Activated CD8-positive, alpha-beta memory T cell treated with anti-CD3 and anti-CD28 coated beads, Interleukin-2, amount 10 ng/mL, durations not matched to agents 7 days and 5 days (primary cell): ENCODE results near the gene FAT4. TPM values are rescaled to one million over a fixed set of nuclear protein-coding genes. Genes with fewer than 3 reads are reported as not detected.
A peak's percentile ranks its signal among the peaks of the same experiment; 100 is the strongest.

ENCODE experiments used
- ATAC-seq: fragments of 150-1000 bp; cut with Tn5 transposase; one replicate; pipeline ENCODE4 v1.10.0; 2021; ENCODE audit warnings: moderate library complexity
- CTCF ChIA-PET: fragments of 350-600 bp; sonication (Branson Sonifier 250); formaldehyde crosslinking; loops from one replicate; lab custom pipeline; 2021; ENCODE audit warnings: antibody characterized with exemption; lab: Charles Lee
- DNase-seq: peaks from one replicate; pipeline ENCODE4 v3.0.0-alpha.2; 2020
- H3K27ac Mint-ChIP-seq: one replicate; pipeline ENCODE4 v1.8.0; 2021; ENCODE audit warnings: mild to moderate bottlenecking, mixed read lengths
- H3K27me3 Mint-ChIP-seq: one replicate; pipeline ENCODE4 v1.8.0; 2021; ENCODE audit warnings: mixed read lengths
- H3K36me3 Mint-ChIP-seq: one replicate; pipeline ENCODE4 v1.8.0; 2021; ENCODE audit warnings: mild to moderate bottlenecking, mixed read lengths
- H3K4me1 Mint-ChIP-seq: one replicate; pipeline ENCODE4 v1.8.0; 2021; ENCODE audit warnings: mixed read lengths
- H3K4me3 Mint-ChIP-seq: one replicate; pipeline ENCODE4 v1.8.0; 2021; ENCODE audit warnings: mild to moderate bottlenecking, moderate library complexity, mixed read lengths
- H3K9me3 Mint-ChIP-seq: one replicate; pipeline ENCODE4 v1.8.0; 2022; ENCODE audit warnings: low read depth, mixed read lengths
- total RNA-seq, 2 experiments: library from RNA; stranded (reverse); gene quantifications; one replicate each; pipeline ENCODE4 v1.2.3, GENCODE V29; 2021

Gene FAT4
- total RNA-seq, 2 experiments from 2014 or later: not detected

DNA sequence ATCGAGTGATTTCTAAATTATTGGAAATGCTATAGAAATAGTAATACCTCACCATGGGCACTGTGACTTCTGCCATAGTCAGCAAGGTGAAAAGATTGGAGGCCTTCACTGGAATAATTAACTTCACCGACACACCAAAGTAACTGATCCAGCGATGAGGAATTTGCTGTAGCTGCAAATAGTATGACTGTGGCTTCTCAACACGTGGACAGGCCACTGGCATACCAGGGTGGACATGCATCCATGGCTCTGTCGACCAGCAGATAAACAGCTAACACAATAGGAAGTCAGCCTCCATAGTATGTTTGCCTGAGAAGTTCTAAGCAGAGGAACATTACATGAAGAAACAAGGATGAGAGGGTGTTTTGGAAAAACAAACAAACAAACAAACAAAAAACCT lies 10.9 kb upstream of the FAT4 start:
- ATAC-seq: no peak
- Mint-ChIP-seq H3K36me3 (no peaks in the 10 kb centered on the region), H3K27me3 (no peaks in the 10 kb centered on the region), H3K4me1 (no peaks in the 10 kb centered on the region), H3K27ac (no peak overlapping the region), H3K9me3 (no peaks in the 10 kb centered on the region), H3K4me3 (no peak overlapping the region)
- CTCF ChIA-PET: no interaction called here
- no peak for DNase-seq

DNA sequence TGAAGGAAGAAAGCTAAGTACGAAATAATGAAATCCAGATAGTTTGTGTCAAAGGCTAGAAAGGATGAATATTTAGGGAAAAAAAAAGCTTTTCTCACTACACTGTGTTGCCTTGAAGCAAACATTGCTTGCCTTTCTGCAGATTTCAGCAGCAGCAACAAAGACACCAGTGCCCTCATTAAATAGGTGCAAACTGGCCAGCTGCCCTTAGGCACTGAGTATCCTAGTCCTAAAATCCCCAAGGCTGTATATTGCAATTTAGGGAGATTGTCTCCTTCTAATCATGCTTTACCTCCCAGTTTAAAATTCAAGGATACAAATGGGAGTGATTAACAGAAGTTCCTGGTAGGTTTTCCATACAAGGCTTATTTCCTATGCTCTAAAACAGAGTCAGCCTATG lies 8.6 kb upstream of the FAT4 start:
- Mint-ChIP-seq H3K27ac (no peak overlapping the region), H3K4me1 (no peaks in the 10 kb centered on the region), H3K4me3 (no peak overlapping the region), H3K36me3 (no peaks in the 10 kb centered on the region), H3K9me3 (no peaks in the 10 kb centered on the region), H3K27me3 (peaks cover 2% of the 10 kb centered on the region)
- no peak for DNase-seq
- no peak for ATAC-seq
- CTCF ChIA-PET: no interaction called here

DNA sequence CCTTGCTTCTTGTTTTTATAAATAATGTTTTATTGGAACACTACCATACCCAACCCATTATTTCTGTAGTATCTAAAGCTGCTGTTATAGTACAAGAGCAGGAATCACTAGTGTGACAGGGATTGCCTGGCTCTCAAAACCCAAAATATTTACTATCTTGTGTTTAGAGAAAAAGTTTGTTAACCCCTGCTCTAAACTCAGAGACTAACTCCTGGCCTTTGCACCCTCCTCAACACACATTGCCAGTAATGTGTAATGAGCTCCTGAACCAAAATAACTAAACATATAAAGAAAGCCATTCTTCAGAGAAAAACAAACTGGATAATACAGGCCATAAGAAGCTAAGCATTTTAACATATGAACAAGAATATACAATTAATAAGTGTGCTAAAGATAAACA lies 8.2 kb upstream of the FAT4 start:
- CTCF ChIA-PET: no interaction called here
- no peak for DNase-seq
- Mint-ChIP-seq H3K27me3 (peaks cover 2% of the 10 kb centered on the region), H3K36me3 (no peaks in the 10 kb centered on the region), H3K4me3 (no peak overlapping the region), H3K4me1 (no peaks in the 10 kb centered on the region), H3K27ac (no peak overlapping the region), H3K9me3 (no peaks in the 10 kb centered on the region)
- ATAC-seq: no peak

DNA sequence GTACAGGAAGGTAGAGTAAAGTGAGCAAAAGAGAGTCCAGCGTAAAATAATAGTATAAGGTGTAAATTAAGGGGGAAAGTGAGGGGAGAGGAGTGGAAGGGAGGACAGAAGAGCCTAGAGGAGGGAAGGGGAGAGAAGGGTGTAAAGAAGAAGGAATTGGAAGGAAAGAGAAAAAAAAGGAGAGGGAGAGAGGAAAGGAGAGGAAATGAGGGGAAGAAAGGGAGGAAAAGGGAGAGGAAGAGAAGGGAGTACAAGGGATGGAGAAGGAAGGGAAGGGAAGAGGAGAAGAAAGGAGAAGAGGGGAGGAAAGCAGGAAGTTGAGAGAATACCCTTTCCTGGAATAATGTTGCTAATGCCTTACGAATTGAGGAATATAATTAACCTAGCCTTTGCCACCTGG lies 3.3 kb upstream of the FAT4 start:
- H3K27me3 Mint-ChIP-seq: peaks cover 32% of the 10 kb centered on the region
- H3K36me3 Mint-ChIP-seq: no peaks in the 10 kb centered on the region
- CTCF ChIA-PET: no interaction called here
- no peak overlapping the region for H3K4me3 Mint-ChIP-seq
- no peak overlapping the region for H3K27ac Mint-ChIP-seq
- H3K4me1 Mint-ChIP-seq: peaks cover 13% of the 10 kb centered on the region
- H3K9me3 Mint-ChIP-seq: no peaks in the 10 kb centered on the region
- DNase-seq: no peak
- no peak for ATAC-seq

DNA sequence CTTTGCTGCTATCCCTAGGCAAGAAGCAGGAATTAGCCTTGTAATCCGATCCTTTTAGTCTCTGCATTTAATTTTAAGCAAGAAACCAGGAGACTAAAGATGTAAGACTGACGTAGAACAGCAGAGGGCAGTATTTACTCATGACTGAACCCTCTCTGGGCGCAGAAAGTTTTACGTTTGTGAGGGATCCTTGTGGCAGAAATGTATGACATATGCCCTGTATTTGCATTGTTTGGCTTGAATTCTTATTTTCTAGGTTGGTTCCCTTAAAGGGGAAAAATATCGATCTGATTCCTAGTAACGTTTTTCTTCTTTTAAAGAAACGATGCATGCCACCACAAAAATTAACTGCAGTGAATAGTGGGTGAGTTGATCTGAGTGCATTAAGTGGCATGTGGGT lies 1.3 kb upstream of the FAT4 start:
- peaks cover 19% of the 10 kb centered on the region for H3K4me1 Mint-ChIP-seq
- H3K36me3 Mint-ChIP-seq: no peaks in the 10 kb centered on the region
- peaks cover 52% of the 10 kb centered on the region for H3K27me3 Mint-ChIP-seq
- ATAC-seq (no peak), DNase-seq (peak; percentile 41)
- H3K9me3 Mint-ChIP-seq: no peaks in the 10 kb centered on the region
- H3K4me3 Mint-ChIP-seq: peak overlapping the region; percentile 20
- H3K27ac Mint-ChIP-seq: no peak overlapping the region
- CTCF ChIA-PET: no interaction called here

DNA sequence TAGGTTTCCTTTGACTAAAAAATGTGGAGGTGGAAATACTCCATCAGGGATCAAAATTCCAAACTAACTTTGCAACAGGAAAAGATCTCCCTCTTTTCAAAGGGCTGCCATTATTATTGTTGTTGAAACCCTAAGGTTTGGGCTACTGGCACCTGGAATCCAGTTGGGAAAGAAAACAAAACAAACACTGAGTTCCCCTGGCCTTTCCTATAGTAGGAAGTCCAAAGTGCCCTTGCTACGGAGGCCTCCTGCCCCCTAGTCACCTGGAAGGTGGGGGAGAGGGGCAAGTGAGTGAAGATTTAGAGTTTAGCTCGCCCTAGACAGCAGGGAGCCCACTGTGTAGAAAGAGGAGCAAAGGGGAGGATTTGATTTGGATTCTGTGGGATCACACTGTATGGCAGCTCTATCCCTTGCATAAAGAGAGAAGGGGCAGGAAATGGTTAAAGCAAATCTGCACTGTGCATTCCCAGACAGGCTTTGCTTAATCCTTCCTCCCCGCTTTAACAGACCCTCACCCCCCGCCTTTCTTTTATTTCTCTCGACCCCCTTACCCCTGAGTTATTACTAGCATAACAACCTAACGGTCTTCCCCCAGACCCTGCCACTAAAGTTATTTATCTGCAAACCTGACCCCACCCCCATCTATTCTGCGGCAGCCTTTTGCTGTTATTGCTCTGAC lies 627 bp upstream of the FAT4 start:
- Mint-ChIP-seq H3K4me3 (peak overlapping the region; percentile 78), H3K36me3 (no peaks in the 10 kb centered on the region), H3K9me3 (no peaks in the 10 kb centered on the region), H3K4me1 (peaks cover 19% of the 10 kb centered on the region), H3K27ac (no peak overlapping the region), H3K27me3 (peaks cover 56% of the 10 kb centered on the region)
- CTCF ChIA-PET: interaction anchor here (0.7 kb wide), 1 partner anchor 766 kb away, joined by 3 read pairs; no protein-coding TSS in a partner anchor
- no peak for DNase-seq
- ATAC-seq: no peak

DNA sequence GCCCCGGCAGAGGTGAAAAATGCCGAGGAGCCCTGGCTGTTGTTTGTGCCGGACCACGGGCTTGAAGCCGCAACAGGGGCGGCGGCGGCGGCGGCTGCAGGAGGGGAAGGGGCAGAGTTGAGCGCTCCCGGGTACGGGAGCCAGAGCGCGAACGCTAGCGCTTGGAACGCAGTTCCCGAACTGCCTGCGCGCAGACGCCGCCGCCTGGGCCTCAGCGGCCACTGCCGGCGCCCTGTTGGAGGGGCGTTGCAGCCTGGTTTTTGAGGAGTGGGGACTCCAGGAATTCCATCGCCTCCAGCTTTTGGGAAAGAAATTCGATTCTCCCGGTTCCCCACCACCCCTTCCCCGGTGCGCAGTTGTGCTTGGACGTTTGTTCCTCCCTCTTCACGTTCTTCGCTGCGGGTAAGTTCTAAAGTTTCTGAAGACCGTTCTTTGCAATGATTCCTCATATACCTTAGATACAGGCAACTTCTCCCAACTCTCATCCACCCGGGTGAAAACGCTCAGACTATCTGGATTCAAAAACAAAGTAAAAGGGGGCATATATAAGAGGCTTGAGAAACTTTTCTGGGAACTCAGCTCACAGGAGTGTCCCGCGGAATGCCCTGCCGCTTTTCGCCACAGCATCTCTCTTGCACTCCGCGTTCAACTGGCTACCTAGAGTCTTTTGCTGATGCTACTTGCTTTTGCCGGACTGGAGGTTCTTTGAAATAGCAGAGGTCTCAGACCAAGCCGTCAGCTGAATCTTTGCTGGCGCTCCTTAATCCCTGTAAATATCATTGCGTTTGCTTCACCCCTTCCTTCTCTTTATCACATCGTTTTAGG lies 1.0 kb downstream of the FAT4 start:
- ATAC-seq (no peak), DNase-seq (peak; percentile 38)
- H3K4me3 Mint-ChIP-seq: peak overlapping the region; percentile 78
- peaks cover 19% of the 10 kb centered on the region for H3K4me1 Mint-ChIP-seq
- peaks cover 55% of the 10 kb centered on the region for H3K27me3 Mint-ChIP-seq
- no peaks in the 10 kb centered on the region for H3K9me3 Mint-ChIP-seq
- no peaks in the 10 kb centered on the region for H3K36me3 Mint-ChIP-seq
- CTCF ChIA-PET: no interaction called here
- H3K27ac Mint-ChIP-seq: peak overlapping the region; percentile 38

DNA sequence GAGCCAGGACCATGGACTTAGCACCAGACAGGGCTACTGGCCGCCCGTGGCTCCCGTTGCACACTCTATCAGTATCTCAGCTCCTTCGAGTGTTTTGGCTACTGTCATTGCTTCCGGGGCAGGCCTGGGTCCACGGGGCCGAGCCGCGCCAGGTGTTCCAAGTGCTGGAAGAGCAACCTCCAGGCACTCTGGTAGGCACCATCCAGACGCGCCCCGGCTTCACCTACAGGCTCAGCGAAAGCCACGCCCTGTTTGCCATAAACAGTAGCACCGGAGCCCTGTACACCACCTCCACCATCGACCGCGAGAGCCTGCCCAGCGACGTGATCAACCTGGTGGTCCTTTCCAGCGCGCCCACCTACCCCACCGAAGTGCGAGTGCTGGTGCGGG lies 1.6 kb downstream of the FAT4 start:
- no peaks in the 10 kb centered on the region for H3K36me3 Mint-ChIP-seq
- H3K4me3 Mint-ChIP-seq: peak overlapping the region; percentile 26
- DNase-seq: peak; percentile 38
- CTCF ChIA-PET: no interaction called here
- ATAC-seq: no peak
- H3K27ac Mint-ChIP-seq: no peak overlapping the region
- H3K27me3 Mint-ChIP-seq: peaks cover 54% of the 10 kb centered on the region
- no peaks in the 10 kb centered on the region for H3K9me3 Mint-ChIP-seq
- H3K4me1 Mint-ChIP-seq: peaks cover 19% of the 10 kb centered on the region

DNA sequence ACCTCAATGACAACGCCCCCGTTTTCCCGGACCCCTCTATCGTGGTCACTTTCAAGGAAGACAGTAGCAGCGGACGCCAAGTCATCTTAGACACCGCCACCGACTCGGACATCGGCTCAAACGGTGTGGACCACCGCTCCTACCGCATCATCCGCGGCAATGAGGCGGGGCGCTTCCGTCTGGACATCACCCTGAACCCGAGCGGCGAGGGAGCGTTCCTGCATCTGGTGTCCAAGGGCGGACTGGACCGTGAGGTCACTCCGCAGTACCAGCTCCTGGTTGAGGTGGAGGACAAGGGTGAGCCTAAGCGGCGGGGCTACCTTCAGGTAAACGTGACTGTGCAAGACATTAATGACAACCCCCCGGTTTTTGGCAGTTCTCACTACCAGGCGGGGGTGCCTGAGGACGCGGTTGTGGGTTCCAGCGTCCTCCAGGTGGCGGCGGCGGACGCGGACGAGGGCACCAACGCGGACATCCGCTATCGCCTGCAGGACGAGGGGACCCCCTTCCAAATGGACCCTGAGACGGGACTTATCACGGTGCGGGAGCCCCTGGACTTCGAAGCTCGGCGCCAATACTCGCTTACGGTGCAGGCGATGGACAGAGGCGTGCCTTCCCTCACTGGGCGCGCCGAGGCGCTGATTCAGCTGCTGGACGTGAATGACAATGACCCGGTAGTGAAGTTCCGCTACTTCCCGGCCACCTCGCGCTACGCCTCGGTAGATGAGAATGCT lies 2.2 kb downstream of the FAT4 start:
- CTCF ChIA-PET: no interaction called here
- ATAC-seq (no peak), DNase-seq (no peak)
- Mint-ChIP-seq H3K4me3 (peak overlapping the region; percentile 26), H3K27me3 (peaks cover 54% of the 10 kb centered on the region), H3K36me3 (no peaks in the 10 kb centered on the region), H3K9me3 (no peaks in the 10 kb centered on the region), H3K27ac (no peak overlapping the region), H3K4me1 (peaks cover 19% of the 10 kb centered on the region)

DNA sequence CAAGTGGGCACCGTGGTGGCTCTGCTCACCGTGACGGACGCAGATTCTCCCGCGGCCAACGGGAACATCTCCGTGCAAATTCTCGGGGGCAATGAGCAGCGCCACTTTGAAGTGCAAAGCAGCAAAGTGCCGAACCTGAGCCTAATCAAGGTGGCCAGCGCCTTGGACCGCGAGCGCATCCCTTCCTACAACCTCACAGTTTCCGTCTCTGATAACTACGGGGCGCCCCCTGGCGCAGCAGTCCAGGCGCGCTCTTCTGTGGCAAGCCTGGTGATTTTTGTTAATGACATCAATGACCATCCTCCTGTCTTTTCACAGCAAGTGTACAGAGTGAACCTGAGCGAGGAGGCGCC lies 2.7 kb downstream of the FAT4 start:
- H3K27ac Mint-ChIP-seq: no peak overlapping the region
- DNase-seq (no peak), ATAC-seq (no peak)
- H3K27me3 Mint-ChIP-seq: peaks cover 54% of the 10 kb centered on the region
- CTCF ChIA-PET: no interaction called here
- H3K4me3 Mint-ChIP-seq: no peak overlapping the region
- H3K36me3 Mint-ChIP-seq: no peaks in the 10 kb centered on the region
- H3K4me1 Mint-ChIP-seq: peaks cover 19% of the 10 kb centered on the region
- H3K9me3 Mint-ChIP-seq: no peaks in the 10 kb centered on the region

DNA sequence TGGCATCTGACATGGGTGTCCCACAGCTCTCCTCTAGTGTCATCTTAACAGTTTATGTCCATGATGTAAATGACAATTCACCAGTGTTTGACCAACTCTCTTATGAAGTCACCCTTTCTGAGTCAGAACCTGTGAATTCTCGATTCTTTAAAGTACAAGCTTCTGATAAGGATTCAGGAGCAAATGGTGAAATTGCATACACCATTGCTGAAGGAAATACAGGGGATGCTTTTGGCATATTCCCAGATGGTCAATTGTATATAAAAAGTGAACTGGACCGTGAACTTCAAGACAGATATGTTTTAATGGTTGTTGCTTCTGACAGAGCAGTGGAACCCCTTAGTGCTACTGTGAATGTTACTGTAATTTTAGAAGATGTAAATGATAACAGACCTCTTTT lies 4.6 kb downstream of the FAT4 start:
- H3K27ac Mint-ChIP-seq: no peak overlapping the region
- peaks cover 15% of the 10 kb centered on the region for H3K4me1 Mint-ChIP-seq
- H3K9me3 Mint-ChIP-seq: no peaks in the 10 kb centered on the region
- CTCF ChIA-PET: no interaction called here
- H3K27me3 Mint-ChIP-seq: peaks cover 45% of the 10 kb centered on the region
- no peaks in the 10 kb centered on the region for H3K36me3 Mint-ChIP-seq
- DNase-seq (no peak), ATAC-seq (no peak)
- no peak overlapping the region for H3K4me3 Mint-ChIP-seq

DNA sequence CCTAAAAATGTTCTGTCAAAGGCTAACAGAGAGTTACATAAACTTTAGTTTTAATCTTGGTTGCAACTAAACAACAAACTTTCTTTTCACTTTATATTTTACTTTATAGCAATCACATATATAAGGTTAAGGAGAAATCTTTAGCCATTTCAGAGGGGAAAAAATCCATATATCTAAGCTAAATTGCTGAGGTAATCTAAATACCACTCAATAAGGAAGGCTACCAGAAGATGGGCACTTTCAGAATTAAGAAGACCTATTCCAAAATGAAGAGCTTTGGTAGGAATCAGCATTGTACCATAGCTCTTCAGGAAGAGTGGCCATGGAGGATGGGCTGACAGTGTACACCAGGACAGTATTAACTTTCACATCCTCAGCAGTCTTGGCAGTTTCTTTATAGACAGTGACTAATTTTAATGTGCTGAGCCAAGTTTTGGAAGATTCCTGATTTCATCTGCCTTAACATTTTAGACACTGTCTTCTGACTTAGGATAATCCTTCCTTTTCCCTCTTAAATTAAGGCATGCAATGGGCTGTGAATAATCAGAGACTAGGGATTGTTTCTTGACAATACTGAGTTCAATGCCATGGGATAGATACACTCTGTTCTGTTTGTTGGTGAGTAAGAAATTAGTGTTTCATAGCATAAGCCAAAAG lies 7.1 kb downstream of the FAT4 start:
- CTCF ChIA-PET: no interaction called here
- ATAC-seq: no peak
- Mint-ChIP-seq H3K9me3 (no peaks in the 10 kb centered on the region), H3K4me1 (peaks cover 3% of the 10 kb centered on the region), H3K27me3 (peaks cover 20% of the 10 kb centered on the region), H3K36me3 (no peaks in the 10 kb centered on the region), H3K27ac (no peak overlapping the region), H3K4me3 (no peak overlapping the region)
- DNase-seq: no peak

DNA sequence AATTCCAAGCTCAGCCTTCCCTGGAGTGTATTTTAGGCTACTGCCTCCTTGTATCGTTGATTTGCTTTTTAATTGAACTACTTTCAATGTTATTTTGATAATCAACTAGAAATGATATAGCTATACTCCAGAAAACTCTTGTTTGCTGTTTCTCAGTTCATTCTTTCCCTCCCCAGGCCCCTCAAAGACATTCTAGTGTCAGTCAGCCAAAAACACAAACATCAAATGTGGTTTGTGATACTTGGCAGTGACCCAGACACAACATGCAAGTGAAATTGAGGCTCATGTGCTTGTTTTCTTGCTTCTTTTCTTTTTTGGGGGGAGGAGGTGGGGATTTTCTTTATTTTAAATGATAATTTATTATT lies 7.6 kb downstream of the FAT4 start:
- ATAC-seq (no peak), DNase-seq (no peak)
- CTCF ChIA-PET: no interaction called here
- H3K36me3 Mint-ChIP-seq: no peaks in the 10 kb centered on the region
- no peaks in the 10 kb centered on the region for H3K9me3 Mint-ChIP-seq
- H3K4me3 Mint-ChIP-seq: no peak overlapping the region
- no peak overlapping the region for H3K27ac Mint-ChIP-seq
- peaks cover 1% of the 10 kb centered on the region for H3K4me1 Mint-ChIP-seq
- peaks cover 15% of the 10 kb centered on the region for H3K27me3 Mint-ChIP-seq
